PC-9 (cell line): Measurements from ENCODE around the gene RGPD3. TPM values are rescaled to one million over a fixed set of nuclear protein-coding genes. Genes with fewer than 3 reads are reported as not detected.
"Not testable (repeated sequence)": the region's sequence is repeated elsewhere in the genome, so short reads cannot be mapped to it uniquely, and the experiment has no call there.

Source experiments
- BruUV-seq: library from RNA; stranded (reverse); fragments of 400-500 nt; replicated peaks from 2 replicates; lab custom pipeline; 2021; lab: Mats Ljungman, UMichigan
- CTCF ChIA-PET: fragments of 300-600 bp; sonication (Branson Sonifier 250); formaldehyde crosslinking; loops from one replicate; lab custom pipeline; 2022; ENCODE audit warnings: antibody characterized with exemption; lab: Charles Lee
- POLR2A ChIA-PET: fragments of 300-600 bp; sonication (Branson Sonifier 250); formaldehyde crosslinking; loops from one replicate; lab custom pipeline; 2022; ENCODE audit warnings: antibody characterized with exemption; ENCODE audit not compliant: unreplicated experiment; lab: Charles Lee
- DNase-seq, 2 experiments: peaks; one replicate each; pipeline versions ENCODE4 v3.0.0 to v3.0.0-alpha.2; 2015 to 2022; ENCODE audit warnings: mixed read lengths in 1 of 2
- H2AFZ ChIP-seq: fragments of 200-600 bp; sonication (generic); 2 replicates; pipeline ENCODE4 v1.8.1; 2017; ENCODE audit warnings: antibody characterized with exemption
- H3F3A ChIP-seq: fragments of 200-600 bp; sonication (generic); 2 replicates; pipeline ENCODE4 v1.8.1; 2017; ENCODE audit warnings: antibody characterized with exemption, mild to moderate bottlenecking, low read depth; ENCODE audit not compliant: insufficient read depth
- H3K27ac ChIP-seq: fragments of 200-600 bp; sonication (generic); 2 replicates; pipeline ENCODE4 v1.6.1; 2016; ENCODE audit warnings: mixed run types
- H3K27me3 ChIP-seq: fragments of 200-600 bp; sonication (generic); 2 replicates; pipeline ENCODE4 v1.6.1; 2016; ENCODE audit warnings: low read depth, mixed run types; ENCODE audit not compliant: insufficient read depth
- H3K36me3 ChIP-seq: fragments of 200-600 bp; sonication (generic); 2 replicates; pipeline ENCODE4 v1.6.1; 2016; ENCODE audit warnings: low read depth, mixed run types
- H3K4me1 ChIP-seq: fragments of 200-600 bp; sonication (generic); replicated peaks from 2 replicates; pipeline ENCODE4 v1.6.1; 2016; ENCODE audit warnings: mixed run types; ENCODE audit not compliant: insufficient read depth
- H3K4me2 ChIP-seq: fragments of 200-600 bp; sonication (generic); 2 replicates; pipeline ENCODE4 v1.6.1; 2017; ENCODE audit warnings: mixed run types
- H3K4me3 ChIP-seq: fragments of 200-600 bp; sonication (generic); 2 replicates; pipeline ENCODE4 v1.6.1; 2016; ENCODE audit warnings: mixed run types
- H3K79me2 ChIP-seq: fragments of 200-600 bp; sonication (generic); 2 replicates; pipeline ENCODE4 v1.6.1; 2017; ENCODE audit warnings: low read depth, mixed run types
- H3K9me2 ChIP-seq: fragments of 200-600 bp; sonication (generic); 2 replicates; pipeline ENCODE4 v1.8.1; 2017; ENCODE audit warnings: mild to moderate bottlenecking; ENCODE audit not compliant: insufficient read depth
- H3K9me3 ChIP-seq: fragments of 200-600 bp; sonication (generic); 2 replicates; pipeline ENCODE4 v1.8.1; 2016; ENCODE audit warnings: low read depth; ENCODE audit not compliant: insufficient read depth
- H4K20me1 ChIP-seq: fragments of 200-600 bp; sonication (generic); 2 replicates; pipeline ENCODE4 v1.8.1; 2017; ENCODE audit not compliant: insufficient read depth
- intact Hi-C: fragments of 100-400 bp; cut with micrococcal nuclease; formaldehyde crosslinking; loops from one replicate; pipeline ENCODE4 v1.10.0; 2022; ENCODE audit not compliant: unreplicated experiment
- total RNA-seq: library from RNA; stranded (reverse); gene quantifications from 2 replicates; pipeline ENCODE4 v1.2.3, GENCODE V29; 2021

RGPD3 gene
- total RNA-seq, 1 experiment from 2014 or later = 0.09 TPM

DNA sequence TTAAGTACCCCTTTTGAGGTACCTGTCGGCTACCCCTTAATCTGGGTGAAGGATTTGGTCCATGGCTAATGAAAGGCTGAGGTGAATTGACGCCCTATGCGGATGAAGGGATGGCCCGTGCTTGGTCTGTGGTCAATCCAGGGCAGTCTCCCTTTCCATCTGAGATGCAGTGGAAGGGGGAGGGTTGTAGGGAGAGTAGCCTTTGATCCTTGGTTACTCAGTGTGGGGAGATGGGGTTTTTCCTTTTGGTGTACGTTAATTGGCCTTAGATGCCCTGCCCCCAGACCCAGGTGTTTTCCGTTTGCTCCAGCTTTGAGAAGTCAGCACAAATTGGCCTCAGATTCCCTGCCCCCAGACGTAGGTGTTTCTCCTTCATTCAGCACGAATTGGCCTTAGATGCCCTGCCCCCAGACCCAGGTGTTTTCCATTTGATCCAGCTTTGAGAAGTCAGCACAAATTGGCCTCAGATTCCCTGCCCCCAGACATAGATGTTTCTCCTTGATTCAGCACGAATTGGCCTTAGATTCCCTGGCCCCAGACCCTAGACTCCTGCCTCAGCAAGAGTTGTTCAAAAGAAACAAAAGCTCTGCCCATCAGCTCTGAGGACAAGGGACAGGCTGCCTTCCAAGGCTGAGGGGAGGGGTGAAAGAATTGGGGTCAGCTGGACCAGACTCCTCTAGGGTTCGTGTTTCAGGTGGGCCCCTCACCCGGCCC is 40.6 kb upstream of the RGPD3 start:
- H3F3A ChIP-seq, H4K20me1 ChIP-seq, DNase-seq, H3K4me3 ChIP-seq, H3K9me3 ChIP-seq, CTCF ChIA-PET, H3K79me2 ChIP-seq, intact Hi-C loops, H3K36me3 ChIP-seq, H3K27me3 ChIP-seq, H3K4me2 ChIP-seq, H3K9me2 ChIP-seq, POLR2A ChIA-PET, BruUV-seq, H3K4me1 ChIP-seq, H3K27ac ChIP-seq, H2AFZ ChIP-seq: not testable (repeated sequence)

DNA sequence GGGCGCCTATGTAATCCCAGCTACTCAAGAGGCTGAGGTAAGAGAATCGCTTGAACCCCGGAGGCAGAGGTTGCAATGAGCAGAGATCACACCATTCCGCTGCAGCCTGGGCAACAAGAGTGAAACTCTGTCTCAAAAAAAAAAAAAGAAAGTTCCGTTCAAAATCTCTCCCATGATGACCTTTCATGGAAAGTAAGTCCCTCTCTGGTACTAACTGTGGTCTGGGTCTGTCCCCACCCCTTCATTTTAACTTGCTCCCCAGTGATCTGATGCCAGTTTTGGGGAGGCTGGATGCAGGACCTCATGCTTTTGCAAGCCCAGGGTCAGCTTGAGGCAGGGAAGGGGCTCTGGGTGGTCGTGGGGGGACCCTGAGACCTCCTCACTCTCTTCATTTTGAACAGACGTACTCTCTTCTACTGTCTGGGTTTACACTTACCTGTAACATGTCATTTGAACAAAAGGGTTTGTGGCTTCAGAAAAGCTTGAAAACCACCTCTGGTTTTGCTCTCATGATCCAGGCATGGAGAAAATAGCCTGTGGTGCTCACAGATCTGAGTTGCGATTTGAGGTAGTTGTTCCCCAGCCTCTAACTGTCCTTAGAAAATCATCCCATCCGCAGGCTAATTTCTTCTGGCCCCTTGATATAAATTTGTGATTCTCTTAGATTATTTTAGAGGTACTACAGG is 37.9 kb upstream of the RGPD3 start:
- POLR2A ChIA-PET, BruUV-seq, intact Hi-C loops, H2AFZ ChIP-seq, CTCF ChIA-PET, H3K79me2 ChIP-seq, H3K27me3 ChIP-seq, H3K4me2 ChIP-seq, H3K27ac ChIP-seq, H3K4me1 ChIP-seq, H3K4me3 ChIP-seq, H3F3A ChIP-seq, H3K36me3 ChIP-seq, DNase-seq, H3K9me3 ChIP-seq, H3K9me2 ChIP-seq, H4K20me1 ChIP-seq: not testable (repeated sequence)

DNA sequence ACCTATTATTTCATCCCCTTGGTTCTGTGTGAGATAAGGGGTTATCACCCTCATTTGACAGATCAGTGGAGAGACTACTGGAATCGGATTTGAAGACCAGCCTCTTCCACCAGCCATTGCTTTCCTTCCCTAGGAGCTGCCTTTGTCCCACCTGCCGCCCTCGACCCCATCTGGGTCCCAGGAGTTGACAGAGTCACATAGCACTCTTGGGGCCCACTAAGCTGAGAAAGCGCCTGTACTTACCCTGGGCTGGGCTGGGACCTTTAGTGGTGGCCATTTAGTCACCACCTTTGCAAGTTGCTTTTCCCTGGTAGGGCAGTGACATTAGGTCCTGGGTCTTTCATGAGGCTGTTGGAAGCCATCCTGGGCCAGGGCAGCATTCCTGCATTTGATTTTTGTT is 36.6 kb upstream of the RGPD3 start:
- CTCF ChIA-PET, H3K27ac ChIP-seq: not testable (repeated sequence)

DNA sequence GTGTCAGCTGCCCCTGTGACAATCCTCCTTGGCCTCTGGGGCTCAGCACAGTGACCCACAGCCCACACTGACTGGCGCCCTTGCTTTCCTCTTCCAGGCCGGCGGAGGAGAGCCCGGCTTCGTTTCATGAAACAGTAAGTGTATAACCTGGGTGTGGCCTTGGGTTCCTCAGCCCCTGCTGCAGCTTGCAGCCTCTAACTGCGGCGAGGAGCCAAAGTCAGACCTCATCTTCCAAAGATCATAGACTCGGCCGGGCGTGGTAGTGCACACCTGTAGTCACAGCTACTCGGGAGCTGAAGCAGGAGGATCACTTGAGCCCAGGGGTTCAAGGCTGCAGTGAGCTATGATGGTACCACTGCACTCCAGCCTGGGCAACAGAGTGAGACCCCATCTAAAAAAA is 36.0 kb upstream of the RGPD3 start:
- H2AFZ ChIP-seq, CTCF ChIA-PET, H3K4me1 ChIP-seq, H3K27ac ChIP-seq, intact Hi-C loops, H3K9me2 ChIP-seq, H3K4me2 ChIP-seq, H3K36me3 ChIP-seq, H3K79me2 ChIP-seq, H3F3A ChIP-seq, H3K27me3 ChIP-seq, BruUV-seq, H3K4me3 ChIP-seq, DNase-seq, POLR2A ChIA-PET, H3K9me3 ChIP-seq, H4K20me1 ChIP-seq: not testable (repeated sequence)

More for the DNA sequence above, 36.6 kb upstream of the RGPD3 start:
- H3K79me2 ChIP-seq, POLR2A ChIA-PET, H3K9me3 ChIP-seq, H3F3A ChIP-seq, H3K4me2 ChIP-seq, H3K27me3 ChIP-seq, H3K9me2 ChIP-seq, DNase-seq, H2AFZ ChIP-seq, H4K20me1 ChIP-seq, H3K4me1 ChIP-seq, H3K36me3 ChIP-seq, BruUV-seq, intact Hi-C loops, H3K4me3 ChIP-seq: not testable (repeated sequence)

DNA sequence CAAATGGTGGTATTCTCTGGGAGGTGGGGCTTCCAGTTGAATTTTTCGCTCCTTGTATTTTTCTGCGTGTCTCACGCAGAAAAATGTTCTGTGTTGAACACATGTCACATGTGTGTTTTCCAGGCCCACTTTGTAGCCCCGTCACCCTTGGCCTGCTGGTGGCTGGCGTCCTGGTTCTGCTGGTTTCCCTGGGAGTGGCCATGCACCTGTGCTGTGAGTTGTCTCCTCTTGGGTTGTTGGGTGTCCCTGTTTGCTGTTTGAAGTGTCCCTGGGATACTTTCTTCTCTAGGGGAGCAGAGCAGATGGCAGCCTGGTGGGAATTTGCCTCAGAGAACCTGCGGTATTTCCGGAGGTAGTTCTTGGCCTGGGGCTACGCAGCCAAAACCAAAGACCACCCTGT is 34.1 kb upstream of the RGPD3 start:
- H3K9me2 ChIP-seq, POLR2A ChIA-PET, intact Hi-C loops, H3K4me1 ChIP-seq, H4K20me1 ChIP-seq, DNase-seq, H3K4me2 ChIP-seq, H3K27me3 ChIP-seq, H3K36me3 ChIP-seq, H2AFZ ChIP-seq, H3K79me2 ChIP-seq, CTCF ChIA-PET, H3K27ac ChIP-seq, H3K4me3 ChIP-seq, BruUV-seq, H3K9me3 ChIP-seq, H3F3A ChIP-seq: not testable (repeated sequence)

DNA sequence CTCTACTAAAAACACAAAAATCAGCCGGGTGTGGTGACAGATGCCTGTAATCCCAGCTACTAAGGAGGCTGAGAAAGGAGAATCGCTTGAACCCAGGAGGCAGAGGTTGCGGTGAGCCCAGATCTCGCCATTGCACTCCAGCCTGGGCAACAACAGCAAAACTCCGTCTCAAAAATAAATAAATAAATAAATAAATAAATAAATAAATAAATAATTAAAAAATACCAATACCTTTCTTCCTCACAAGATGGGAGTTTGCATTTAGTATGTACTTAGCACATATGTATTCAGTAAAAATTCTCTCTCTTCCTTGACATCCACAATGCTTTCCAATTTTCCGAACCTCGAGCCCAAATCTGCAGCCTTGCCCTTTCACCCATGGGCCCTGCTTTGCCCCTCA is 32.1 kb upstream of the RGPD3 start:
- POLR2A ChIA-PET = not testable (repeated sequence)

DNA sequence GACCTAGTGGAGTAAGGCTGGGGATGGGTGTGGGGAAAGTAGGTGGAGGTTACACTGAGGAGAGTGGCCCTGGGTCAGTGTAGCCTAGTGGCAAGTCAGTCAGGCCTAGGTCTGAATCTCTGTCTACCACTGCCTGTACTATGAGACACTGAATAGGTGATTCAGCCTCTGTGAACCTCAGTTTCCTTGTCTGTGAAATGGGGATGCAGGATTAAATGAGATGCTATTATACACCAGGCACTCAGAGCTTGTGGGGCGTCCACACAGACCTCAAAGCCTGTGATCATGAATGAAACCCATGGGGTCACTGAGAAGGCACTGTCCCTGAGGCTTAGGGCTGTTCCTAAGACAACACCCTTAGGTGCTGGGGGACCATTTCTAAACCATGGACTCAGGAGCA is 30.3 kb upstream of the RGPD3 start:
- H3K4me2 ChIP-seq, intact Hi-C loops, H3K36me3 ChIP-seq, DNase-seq, H3K9me3 ChIP-seq, BruUV-seq, H3K9me2 ChIP-seq, H3K4me1 ChIP-seq, H3F3A ChIP-seq, H3K27ac ChIP-seq, H4K20me1 ChIP-seq, H3K27me3 ChIP-seq, H3K79me2 ChIP-seq, H3K4me3 ChIP-seq, POLR2A ChIA-PET, CTCF ChIA-PET, H2AFZ ChIP-seq: not testable (repeated sequence)

More for the DNA sequence above, 32.1 kb upstream of the RGPD3 start:
- H3K4me2 ChIP-seq, H3K79me2 ChIP-seq, H3K4me1 ChIP-seq, intact Hi-C loops, H3K27me3 ChIP-seq, H4K20me1 ChIP-seq, H3F3A ChIP-seq, H3K36me3 ChIP-seq, DNase-seq, H3K27ac ChIP-seq, BruUV-seq, H3K4me3 ChIP-seq, H3K9me3 ChIP-seq, H2AFZ ChIP-seq, H3K9me2 ChIP-seq, CTCF ChIA-PET: not testable (repeated sequence)
